NCI-H774 (cell line): ENCODE data around the gene PARVG.
A peak's percentile ranks its signal among the peaks of the same experiment; 100 is the strongest.

Source experiments
- DNase-seq: peaks from one replicate; lab custom pipeline; 2025; lab: John Stamatoyannopoulos, UW

The PARVG gene

DNA sequence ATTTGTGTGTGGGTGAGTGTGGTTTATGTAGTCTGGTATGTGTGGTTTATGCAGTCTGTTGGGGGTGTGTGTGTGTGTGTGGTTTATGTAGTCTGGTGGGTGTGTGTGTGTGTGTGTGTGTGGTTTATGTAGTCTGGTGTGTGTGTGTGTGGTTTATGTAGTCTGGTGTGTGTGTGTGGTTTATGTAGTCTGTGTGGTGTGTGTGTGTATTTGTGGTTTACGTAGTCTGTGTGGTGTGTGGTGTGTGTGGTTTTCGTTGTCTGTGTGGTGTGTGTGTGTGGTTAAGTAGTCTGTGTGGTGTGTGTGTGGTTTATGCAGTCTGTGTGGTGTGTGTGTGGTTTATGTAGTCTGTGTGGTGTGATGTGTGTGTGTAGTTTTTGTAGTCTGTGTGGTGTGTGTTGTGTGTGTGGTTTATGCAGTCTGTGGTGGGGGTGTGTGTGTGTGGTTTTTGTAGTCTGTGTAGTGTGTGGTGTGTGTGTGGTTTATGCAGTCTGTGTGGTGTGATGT lies 26.2 kb upstream of the PARVG start:
- DNase-seq: no peak

DNA sequence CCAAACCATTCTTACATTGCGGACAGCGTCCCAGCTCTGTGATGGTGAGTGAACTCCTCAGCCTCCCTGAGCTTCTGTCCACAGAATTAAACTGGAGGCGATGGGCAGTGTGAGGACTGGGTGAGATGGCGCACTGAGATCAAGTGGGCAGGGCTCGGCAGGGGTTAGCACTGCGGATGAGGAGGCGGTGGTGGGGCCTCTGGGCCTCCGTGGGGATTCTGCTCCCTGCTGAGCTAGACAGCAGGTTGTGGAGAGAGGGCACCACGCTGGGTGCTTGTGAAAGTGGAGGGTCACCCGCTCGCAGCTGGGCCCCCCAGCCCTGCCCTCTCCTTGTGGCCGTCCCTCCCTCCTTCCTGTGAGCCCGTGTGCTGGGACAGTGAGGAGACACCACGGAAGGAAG lies 25.6 kb upstream of the PARVG start:
- no peak for DNase-seq

DNA sequence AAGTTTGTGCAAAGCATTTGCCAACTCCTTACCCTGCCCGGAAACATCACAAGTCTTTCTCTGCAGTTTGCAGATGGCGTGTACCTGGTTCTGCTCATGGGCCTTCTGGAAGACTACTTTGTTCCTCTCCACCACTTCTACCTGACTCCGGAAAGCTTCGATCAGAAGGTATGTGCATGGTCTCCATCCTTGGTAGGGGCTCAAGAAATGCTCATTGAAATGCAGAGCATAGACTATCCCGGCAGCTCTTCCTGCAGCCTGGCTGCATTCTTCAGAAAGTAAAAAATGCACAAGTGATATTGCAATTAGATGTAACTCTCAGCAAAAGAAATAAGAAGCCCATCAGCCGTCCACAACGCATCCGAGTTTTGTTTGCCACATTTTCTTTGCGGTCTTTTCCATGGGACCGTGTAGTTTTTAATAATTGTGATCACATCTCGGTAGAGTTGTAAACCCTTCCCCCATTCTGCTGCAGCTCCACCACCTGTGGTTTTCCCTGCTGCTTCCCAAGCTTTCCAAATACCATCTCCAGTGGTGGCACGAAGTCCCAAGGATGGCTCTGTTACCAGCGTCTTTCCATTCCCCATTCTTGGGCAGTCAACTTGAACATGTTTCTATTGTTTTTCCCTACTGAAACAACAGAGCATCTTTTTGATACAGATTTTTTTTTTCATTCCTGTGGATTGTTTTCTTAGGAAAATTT lies 22.7 kb upstream of the PARVG start:
- DNase-seq: no peak

DNA sequence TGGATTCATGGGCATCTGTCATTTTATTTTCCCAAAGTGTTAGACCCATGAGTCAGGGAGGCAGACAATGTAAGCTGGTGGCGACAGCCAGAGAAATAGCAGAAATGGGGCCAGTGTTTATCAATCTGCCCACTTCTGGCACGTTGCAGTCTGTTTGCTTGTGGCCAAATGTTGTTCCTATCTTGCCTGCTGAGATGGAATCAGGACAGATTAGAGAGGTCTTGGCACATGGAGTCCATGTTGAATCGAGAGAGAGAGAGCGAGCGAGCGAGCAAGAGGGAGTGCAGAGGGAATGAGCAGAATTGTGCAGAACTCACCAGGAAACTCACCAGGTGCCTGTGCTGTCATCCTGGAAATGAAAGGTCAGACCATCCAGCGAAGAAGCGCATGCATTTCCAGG lies 21.9 kb upstream of the PARVG start:
- no peak for DNase-seq

DNA sequence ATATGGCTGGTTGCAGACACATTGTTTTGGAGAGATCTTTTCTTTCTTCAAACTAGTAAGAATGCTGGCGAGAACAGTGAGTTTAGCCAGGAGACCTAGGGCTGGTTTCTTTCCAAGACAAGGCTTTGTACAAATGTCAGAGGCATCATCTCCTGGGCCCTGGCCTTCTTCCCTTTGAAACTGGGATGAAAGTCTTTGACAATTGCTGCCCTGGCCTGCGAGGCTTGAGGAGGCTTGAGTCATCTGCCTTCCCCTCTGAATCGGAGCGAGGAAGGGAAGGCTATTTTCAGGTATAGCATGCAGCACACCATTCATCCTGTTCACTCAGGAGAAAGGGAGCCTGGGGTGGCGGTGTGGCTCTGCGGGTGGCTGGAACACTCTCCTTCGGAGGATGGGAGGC lies 21.5 kb upstream of the PARVG start:
- DNase-seq: no peak

DNA sequence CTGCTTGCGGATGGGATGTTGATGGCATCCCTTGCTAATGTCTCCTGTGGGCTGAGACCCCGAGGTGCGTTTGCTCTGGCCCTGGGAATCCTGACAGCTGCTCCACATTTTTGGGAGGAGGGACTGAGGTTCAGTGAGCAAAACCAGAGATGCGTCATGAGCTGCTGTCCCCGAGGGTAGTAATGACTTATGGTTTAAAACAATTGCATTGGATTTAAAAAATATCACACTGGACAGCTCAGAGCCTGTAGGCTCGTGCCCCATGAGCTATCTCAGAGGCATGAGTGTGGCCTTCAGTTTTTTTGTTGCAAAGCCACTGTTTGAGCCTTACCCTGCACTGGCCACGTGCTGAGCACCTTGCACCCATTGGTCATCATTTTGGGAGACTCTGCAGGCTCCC lies 20.9 kb upstream of the PARVG start:
- DNase-seq: no peak

DNA sequence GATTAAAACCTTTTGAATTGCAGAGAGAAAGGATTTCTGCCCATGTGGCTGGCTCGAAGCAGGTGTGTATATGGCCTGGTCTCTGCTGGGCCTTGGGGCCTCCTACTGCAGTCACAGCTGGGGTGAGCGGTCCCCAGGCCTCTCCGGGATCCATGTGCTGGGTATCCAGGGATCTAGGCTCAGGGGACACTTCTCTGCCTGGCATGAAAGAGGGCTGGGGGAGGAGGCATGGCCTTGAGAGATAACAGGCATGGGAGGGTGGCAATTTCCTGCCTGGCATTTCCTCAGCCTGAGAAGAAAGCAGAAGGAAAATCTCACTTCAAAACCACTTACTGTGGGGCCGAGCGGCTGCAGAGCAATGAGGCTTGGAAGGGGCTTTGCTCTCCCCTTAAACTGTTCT lies 20.3 kb upstream of the PARVG start:
- no peak for DNase-seq

DNA sequence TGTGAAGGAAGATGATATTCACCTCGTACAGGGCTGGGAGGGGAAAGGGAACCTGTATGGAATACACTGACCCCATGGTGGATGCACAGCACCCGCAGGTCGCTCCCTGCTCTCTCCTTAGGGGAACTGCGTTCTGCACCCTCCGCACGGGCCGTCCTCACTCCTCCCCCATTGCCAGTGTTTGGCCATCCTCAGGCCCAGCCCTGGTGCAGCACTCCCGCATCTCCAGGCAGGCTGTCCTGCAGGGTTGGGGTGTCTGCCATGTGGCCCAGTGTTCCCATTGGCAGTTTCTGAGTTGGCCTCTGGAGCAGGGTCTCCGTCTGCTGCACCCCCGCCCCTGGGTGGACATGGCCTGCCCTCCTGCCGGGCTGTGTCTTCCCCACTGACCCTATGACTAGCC lies 19.1 kb upstream of the PARVG start:
- no peak for DNase-seq

DNA sequence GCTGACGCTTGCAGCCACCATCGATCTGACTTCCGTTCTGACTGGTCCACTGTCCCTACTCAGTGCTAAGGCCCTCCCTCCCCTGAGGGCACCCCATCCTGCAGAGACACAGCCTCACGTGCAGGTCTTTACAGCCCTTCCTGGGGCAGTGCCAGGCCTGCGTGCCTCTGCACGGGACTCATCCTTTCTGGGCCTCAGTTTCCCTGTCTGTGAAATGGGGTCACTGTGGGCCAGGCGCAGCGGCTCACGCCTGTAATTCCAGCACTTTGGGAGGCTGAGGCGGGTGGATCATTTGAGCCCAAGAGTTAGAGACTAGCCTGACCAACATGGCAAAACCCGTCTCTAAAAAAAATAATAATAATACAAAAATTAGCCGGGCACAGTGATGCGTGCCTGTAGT lies 17.8 kb upstream of the PARVG start:
- DNase-seq: no peak

DNA sequence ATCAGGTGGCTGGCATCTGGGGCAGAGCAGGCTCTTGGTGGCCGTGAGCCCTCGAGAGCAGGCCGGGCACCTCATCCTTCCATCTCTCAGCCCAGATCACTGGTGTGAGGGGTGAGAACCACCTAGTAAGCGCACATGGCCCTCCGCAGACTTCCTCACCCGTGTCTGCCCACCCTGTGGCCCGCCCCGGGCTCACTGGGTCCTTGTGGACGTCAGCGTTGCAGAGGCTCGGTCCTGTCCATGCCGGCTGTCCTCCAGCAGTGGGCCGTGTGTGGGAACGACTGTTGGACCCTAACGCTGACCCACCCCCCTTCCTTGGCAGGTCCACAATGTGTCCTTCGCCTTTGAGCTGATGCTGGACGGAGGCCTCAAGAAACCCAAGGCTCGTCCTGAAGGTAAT lies 17.2 kb upstream of the PARVG start:
- DNase-seq: no peak

DNA sequence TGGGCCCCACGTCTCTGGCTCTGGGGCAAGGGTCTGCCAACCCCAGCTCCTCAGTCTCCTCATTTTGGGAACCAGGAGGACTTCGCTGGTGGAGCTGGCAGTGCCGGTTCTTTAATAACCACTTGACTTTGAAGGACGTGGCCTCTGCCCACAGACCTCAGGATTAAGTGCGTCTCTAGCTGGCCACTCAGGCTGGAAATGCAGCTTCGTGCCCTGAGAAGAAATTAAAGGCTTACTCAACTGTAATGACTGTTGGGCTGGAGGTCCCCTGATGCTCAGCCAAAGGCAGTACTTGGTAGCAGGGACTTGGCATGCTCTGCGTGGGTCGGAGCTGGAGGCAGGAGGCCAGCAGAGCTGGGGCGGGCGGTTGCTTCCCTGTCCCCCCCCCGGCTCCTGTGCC lies 16.7 kb upstream of the PARVG start:
- no peak for DNase-seq

DNA sequence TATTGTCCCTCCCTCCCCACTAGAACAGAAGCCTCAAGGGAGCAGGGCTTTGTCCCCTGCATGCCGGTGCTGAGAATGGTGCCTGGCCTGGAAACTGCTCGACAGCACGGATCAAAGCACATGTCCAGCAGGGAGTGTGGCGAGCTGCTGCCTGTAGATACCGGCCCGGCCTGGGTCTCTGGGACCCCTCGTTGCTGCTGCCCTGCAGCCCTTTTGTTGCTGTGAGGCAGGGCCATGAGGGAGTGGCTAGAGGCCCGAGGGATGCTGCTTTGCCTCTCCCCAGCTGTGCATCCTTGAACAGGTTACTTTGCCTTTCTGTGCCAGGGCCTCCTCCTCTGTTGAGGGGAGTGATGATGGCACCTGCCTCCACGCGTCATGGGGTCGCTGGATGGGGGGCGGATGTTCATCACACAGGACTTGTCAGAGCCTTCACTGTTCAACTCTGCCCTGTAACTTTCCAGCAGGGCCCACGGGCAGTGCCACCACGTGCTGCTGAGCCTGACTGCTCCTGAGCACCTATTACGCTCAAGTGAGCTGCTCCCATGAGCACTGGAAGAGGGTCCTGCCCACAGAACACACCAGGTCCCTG lies 15.3 kb upstream of the PARVG start:
- no peak for DNase-seq

DNA sequence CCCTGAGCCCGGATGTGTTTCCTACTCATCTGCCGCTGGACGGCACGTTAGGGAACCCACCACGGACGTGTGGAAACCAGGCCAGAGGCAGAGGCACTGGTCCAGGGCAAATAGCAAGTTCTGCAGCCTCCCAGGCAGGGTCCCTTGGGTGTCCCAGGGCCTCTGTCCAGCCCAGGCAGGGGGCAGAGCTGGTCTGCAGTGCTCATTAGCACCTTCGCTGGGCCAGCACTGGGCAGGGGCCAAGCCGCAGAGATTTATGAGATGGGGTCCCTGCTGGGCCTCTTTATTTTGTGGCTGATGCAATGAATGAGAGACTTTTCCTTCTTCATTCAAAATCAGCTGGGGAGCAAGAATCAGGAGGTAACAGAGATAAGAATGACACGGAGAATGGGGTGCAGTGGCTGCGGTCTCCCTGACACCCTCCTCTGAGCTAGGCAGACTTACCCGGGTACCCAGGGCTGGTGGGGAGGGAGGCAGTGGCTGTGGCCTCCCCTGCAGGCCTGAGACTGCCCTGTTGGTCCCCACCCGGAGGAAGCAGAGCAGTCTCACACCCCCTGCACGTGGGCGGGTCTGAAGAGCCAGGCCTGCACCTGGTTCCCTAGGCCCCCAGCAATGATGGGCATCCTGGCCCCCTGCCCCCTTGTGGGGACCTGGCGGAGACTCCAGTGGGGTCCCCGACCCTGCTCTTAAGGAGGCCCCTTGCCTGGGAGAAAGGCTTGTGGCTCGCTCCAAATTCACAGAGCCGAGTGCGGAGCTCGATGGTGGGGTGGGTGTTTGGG lies 14.0 kb upstream of the PARVG start:
- no peak for DNase-seq

DNA sequence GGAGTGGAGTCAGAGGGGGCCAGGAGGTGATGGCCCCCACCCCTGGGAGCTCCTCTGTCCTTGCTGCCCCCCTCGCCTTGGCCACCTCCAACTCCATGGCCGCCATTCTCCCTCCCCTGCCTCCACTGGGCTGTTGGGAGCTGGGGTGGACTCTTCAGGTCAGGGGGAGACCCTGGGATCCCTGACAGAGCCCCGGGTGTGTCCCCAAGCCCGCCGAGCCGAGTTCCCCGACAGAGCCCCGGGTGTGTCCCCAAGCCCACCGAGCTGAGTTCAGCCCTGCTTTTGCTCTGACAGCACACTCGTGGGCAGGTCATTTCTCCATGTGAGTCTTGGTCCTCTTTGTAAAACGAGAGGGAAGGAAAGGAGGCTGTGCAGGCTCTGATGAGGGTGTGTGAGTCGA lies 13.2 kb upstream of the PARVG start:
- no peak for DNase-seq

DNA sequence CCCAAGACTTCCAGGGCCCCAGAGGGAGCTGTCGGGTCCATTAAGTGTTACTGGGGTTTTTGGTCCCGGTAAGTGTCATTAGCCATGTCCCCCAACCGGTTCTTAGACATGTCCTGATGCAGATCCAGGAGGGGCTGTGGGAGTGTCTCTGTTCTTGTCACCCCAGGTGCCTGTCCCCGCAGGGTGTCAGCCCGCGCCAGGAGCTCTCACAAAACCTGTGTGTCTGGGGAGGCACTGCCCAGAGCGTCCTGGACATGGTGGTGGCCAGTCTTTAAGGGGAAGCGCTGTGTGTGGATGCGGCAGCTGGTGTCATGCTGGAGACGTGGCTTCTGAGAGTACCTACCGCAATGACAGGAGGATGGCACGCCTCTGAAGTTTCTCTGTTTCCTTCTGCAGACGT lies 12.5 kb upstream of the PARVG start:
- DNase-seq: no peak

DNA sequence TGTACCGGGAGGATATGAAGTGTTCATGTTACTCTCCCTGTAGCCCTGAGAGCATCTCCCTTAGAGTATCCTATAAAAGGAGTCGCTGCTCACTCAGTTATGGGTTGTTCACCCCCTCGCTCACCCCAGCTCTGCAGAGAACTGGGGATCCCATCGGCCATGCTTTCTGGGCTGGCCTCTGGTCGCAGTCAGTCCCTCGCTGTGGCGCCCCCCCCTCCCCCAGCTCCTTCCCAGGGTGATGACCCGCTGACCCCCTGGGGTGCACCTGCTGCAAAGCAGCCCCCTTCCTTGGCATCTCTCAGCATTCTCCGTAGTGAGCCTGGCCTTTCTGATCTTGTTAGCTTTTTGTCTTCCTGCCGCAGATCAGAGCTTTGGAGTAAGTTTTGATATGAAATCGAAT lies 10.3 kb upstream of the PARVG start:
- no peak for DNase-seq

DNA sequence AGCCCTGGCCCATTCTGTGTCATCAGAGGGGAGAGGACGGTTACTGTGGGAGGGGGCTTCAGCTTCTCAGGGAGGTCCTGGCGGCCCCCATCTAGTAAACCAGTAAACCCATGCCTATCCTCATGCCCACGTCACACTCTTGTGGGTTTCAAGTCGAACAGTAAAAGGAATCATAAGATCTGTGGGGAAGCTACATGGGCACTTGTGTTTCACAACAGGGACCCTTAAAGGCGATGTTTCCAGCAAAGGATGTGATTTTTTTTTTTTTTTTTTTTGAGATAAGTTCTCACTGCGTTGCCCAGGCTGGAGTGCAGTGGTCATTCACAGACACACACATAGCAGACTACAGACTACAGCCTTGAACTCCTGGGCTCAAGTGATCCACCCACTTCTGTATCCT lies 9.2 kb upstream of the PARVG start:
- no peak for DNase-seq

DNA sequence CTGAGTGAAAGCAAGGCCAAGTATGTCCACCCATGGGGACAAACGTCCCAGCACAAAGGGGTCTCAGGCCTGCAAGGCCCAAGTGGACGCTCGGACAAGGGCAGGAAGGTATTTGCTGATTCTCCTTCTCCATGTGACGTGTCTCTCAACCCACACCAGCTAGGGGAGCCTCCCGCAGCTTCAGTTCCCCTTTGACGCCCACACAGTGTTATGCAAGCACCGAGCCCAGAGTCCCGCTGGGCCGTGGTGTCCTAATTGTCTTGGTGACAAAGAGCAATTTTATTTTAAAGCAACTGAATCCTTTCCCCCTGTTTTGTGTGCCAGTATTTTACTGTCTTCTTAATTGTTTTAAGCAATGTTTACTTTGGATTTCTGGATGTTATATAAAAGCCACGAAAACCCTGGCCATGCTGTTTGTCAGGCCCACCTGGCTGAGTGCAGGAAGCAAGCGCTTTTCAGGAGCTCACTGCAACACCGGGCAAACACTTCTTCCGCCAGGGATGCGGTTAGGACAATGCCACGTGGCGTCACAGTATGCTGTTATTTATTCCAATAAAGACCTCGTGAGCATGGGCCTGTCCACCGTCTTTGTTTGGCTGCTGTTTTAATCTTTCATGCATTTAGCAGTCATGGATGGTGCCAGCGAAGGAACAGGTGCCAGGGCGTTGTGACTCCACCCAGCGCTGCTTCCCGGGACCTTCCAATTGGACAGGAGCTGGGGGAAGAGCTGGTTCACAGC lies 8.2 kb upstream of the PARVG start:
- peak; percentile 61 for DNase-seq

DNA sequence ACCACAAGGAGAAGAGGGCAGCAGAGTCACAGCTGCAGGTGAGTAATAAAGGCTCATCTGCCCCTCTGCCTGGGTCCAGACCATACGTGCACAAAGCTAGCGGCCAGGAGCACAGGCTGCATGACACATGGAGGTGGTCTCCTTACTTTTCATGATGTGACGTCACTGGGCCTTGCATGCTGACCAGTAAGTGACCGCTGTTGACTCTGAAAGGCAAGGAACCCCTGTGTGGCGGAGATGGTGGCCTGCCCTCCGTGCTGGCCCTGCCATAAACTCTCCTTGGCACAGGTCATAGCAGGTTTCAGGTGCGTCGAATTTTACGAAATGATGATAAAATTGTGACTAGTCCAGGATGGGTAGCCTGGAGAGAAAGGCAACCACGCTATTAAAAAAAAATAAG lies 7.6 kb upstream of the PARVG start:
- DNase-seq: no peak

DNA sequence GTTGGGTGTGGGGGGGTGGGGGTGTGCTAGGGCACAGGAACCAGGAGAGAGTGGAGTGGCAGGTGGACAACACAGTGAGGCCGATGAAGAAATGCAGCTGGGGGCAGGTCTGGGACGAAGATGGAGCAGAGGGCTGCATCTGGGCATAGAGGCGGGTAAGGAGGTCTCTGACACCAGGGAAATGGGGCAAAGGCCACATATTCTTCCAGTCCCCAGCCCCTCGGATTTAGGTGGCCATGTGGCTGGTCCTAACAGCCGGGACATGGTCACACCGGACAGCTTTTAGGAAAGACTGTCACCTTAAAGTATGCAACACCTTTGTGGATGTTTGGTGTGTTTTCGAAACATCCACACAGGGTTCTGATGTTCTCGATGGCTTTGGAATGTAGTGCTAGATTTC lies 5.0 kb upstream of the PARVG start:
- DNase-seq: no peak

DNA sequence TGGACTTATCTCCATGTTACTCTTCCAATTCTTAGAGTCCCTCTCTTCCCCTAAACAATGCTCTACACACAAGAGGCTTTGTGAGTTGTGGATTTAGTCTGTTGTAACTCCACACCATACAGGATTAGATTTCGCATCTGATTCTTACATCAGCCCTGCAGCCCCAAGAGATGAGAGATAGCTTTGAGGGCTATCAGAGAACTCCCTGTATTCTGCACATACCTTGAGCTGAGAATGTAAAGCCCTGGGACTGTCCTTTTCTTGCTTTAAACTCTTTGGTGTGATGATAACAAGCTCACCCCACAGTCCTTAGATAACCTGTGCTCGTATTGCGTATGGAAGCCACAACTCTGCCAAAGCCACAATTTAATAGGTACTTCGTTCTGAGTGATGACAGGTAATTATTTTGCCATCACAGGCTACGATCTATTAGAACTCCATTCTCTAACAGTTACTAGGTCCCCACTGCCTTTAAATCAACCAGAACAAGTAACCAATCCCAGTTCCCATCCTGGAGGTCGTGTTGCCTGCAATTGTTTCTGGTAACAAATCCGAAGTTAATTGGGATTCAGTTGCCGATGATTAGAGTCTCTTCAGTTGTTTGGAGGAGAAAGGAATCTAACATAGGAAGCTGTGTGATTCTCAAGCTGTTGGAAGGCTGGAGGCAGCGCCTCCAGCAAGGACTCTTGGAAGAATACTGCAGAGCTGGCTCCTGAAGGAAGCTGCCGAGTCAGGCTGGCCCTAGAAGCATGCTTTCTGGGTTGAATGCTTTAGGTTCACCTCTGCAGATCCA lies 1.3 kb upstream of the PARVG start:
- DNase-seq: no peak
